ENCODE results near the gene DNER. TPM values are rescaled to one million over a fixed set of nuclear protein-coding genes. Genes with fewer than 3 reads are reported as not detected.

The DNER gene
- total RNA-seq, 1 experiment from 2014 or later: 2.9 TPM

DNA sequence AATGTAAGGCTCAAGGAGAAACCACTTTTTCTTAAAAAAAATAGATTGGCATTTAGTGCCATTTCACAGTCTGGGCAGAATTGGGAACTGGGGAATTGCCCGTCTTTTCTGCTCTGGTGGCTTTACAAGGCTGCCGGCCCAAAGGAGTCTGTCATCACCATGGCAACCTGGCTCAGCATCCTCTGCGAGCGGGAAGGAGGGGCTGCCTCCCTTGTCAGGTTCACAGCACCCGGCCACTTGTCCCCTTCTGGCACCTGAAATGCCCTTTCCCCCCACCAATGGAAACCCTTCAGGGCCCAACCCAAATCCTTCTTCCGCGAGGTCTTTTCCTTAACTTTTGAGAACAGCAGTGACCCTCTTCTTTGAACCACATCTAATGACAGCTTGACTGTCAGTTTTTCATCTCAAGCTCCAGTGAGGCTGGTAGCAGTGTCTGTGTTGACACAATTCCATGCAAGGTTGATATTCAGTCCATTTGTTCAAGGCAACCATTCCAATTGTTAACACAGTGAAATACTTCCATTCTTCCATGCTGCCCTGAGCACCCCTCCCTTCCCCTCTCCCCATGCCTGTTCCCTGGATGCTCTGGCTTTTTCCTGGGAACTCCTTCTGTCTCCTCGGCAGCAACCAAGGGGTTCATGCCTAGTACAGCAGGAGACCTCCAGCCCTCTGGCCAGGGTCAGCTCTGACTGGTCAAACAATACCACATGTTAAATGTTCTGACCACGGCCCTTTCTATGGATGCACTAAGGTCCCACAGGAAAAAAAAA, 79.6 kb downstream of the DNER start:
- TF ChIP-seq SIN3A (IDR thresholded peaks at IDR 0.05; ENCODE audit: low read depth) (no peak), EGR1 (IDR thresholded peaks at IDR 0.05; ENCODE audit: low read depth) (no peak), RAD21 (IDR thresholded peaks at IDR 0.05; ENCODE audit: low read depth) (no peak), EZH2phosphoT487 (IDR thresholded peaks at IDR 0.05; ENCODE audit: borderline replicate concordance) (no peak)
- no peaks in the 10 kb centered on the region for H3K79me2 ChIP-seq (ENCODE audit: insufficient read depth, low read length)
- H3K27ac ChIP-seq (ENCODE audit: low read depth, low read length): no peak overlapping the region
- H2AFZ ChIP-seq (ENCODE audit: low read depth, low read length, poor library complexity, severe bottlenecking): no peak overlapping the region
- H3K4me1 ChIP-seq (ENCODE audit: control insufficient read depth in 1 of 2, insufficient read depth in 2 of 2, low read length in 2 of 2): no peaks in the 10 kb centered on the region
- no peaks in the 10 kb centered on the region for H3K27me3 ChIP-seq (ENCODE audit: insufficient read depth, low read length)
- no peaks in the 10 kb centered on the region for H3K9me3 ChIP-seq (ENCODE audit: control insufficient read depth in 1 of 2, insufficient read depth in 1 of 2, low read depth in 1 of 2, low read length in 2 of 2)
- H3K9ac ChIP-seq (ENCODE audit: low read length): no peak overlapping the region
- RAD21 ChIA-PET (ENCODE audit: low non-redundant PET in 1 of 2, low total read pairs in 2 of 2, uncharacterized antibody in 2 of 2, unreplicated experiment in 2 of 2): no interaction called here
- H3K4me3 ChIP-seq (replicated peaks in 1 of 2; ENCODE audit: low read depth in 1 of 2, low read length in 2 of 2): no peak overlapping the region
- no TSS peak for BruUV-seq (replicated peaks)
- CTCF ChIA-PET: no interaction called here
- H3K9me2 ChIP-seq (ENCODE audit: insufficient read depth): no peaks in the 10 kb centered on the region
- ATAC-seq (no peak), DNase-seq (ENCODE audit: low read depth, low spot score) (no peak)
- no peaks in the 10 kb centered on the region for H4K20me1 ChIP-seq (ENCODE audit: insufficient read depth)
- POLR2A ChIA-PET: no interaction called here
- H3K36me3 ChIP-seq (ENCODE audit: control insufficient read depth in 1 of 2, insufficient read depth in 2 of 2, low read length in 2 of 2): no peaks in the 10 kb centered on the region
- intact Hi-C loops (cut with micrococcal nuclease): no loop called here
- H3K4me2 ChIP-seq (ENCODE audit: low read length): no peak overlapping the region

DNA sequence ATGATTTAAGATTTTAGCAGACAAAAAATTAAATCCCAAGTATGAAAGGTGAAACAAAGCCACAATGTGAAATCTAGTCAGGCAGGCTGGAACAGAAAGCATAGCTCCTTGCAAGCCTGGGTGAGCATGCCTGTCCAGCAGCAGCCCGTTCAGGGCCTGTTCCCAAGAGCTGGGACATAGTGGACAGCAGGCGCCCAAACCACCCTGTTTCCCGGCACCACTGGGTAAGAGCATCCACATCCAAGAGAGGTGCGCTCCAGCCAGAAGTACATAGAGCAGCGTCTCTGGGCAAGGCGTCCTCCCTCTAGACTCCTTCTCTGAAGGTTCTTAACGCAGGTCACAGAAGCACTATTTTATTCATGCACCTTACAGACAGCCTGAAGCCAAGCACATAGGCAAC, 80.8 kb downstream of the DNER start:
- DNase-seq (ENCODE audit: low read depth, low spot score): no peak
- intact Hi-C loops (cut with micrococcal nuclease): no loop called here
- Histone ChIP-seq H3K27ac (ENCODE audit: low read depth, low read length) (no peak overlapping the region), H3K4me3 (replicated peaks in 1 of 2; ENCODE audit: low read depth in 1 of 2, low read length in 2 of 2) (no peak overlapping the region), H3K36me3 (ENCODE audit: control insufficient read depth in 1 of 2, insufficient read depth in 2 of 2, low read length in 2 of 2) (no peaks in the 10 kb centered on the region), H3K79me2 (ENCODE audit: insufficient read depth, low read length) (no peaks in the 10 kb centered on the region), H3K27me3 (ENCODE audit: insufficient read depth, low read length) (no peaks in the 10 kb centered on the region), H4K20me1 (ENCODE audit: insufficient read depth) (no peaks in the 10 kb centered on the region), H3K4me2 (ENCODE audit: low read length) (no peak overlapping the region), H3K9me2 (ENCODE audit: insufficient read depth) (no peaks in the 10 kb centered on the region), H3K9me3 (ENCODE audit: control insufficient read depth in 1 of 2, insufficient read depth in 1 of 2, low read depth in 1 of 2, low read length in 2 of 2) (no peaks in the 10 kb centered on the region), H2AFZ (ENCODE audit: low read depth, low read length, poor library complexity, severe bottlenecking) (no peak overlapping the region), H3K4me1 (ENCODE audit: control insufficient read depth in 1 of 2, insufficient read depth in 2 of 2, low read length in 2 of 2) (no peaks in the 10 kb centered on the region), H3K9ac (ENCODE audit: low read length) (no peak overlapping the region)
- ChIA-PET CTCF (no interaction called here), POLR2A (no interaction called here), RAD21 (ENCODE audit: low non-redundant PET in 1 of 2, low total read pairs in 2 of 2, uncharacterized antibody in 2 of 2, unreplicated experiment in 2 of 2) (no interaction called here)
- BruUV-seq (replicated peaks): no TSS peak
- no peak for ATAC-seq
- TF ChIP-seq ZNF274 (IDR thresholded peaks at IDR 0.05; ENCODE audit: low read depth, low read length) (no peak), POLR2AphosphoS5 (IDR thresholded peaks at IDR 0.05; ENCODE audit: low read depth, low read length) (no peak), ZFX (IDR thresholded peaks at IDR 0.05) (no peak), JUND (IDR thresholded peaks at IDR 0.05) (no peak), RAD21 (IDR thresholded peaks at IDR 0.05; ENCODE audit: low read depth) (no peak)
- TF ChIP-seq, protein P1, sequence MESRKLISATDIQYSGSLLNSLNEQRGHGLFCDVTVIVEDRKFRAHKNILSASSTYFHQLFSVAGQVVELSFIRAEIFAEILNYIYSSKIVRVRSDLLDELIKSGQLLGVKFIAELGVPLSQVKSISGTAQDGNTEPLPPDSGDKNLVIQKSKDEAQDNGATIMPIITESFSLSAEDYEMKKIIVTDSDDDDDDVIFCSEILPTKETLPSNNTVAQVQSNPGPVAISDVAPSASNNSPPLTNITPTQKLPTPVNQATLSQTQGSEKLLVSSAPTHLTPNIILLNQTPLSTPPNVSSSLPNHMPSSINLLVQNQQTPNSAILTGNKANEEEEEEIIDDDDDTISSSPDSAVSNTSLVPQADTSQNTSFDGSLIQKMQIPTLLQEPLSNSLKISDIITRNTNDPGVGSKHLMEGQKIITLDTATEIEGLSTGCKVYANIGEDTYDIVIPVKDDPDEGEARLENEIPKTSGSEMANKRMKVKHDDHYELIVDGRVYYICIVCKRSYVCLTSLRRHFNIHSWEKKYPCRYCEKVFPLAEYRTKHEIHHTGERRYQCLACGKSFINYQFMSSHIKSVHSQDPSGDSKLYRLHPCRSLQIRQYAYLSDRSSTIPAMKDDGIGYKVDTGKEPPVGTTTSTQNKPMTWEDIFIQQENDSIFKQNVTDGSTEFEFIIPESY (IDR thresholded peaks at IDR 0.05; ENCODE audit: extremely low read depth, insufficient replicate concordance, low read length): no peak

Data from HCT116 (cell line).